HG03060 (cell line): Measurements from ENCODE around the gene TAPBPL.
"Not testable (repeated sequence)": the region's sequence is repeated elsewhere in the genome, so short reads cannot be mapped to it uniquely, and the experiment has no call there.

ENCODE experiments used
- ATAC-seq: cut with Tn5 transposase; IDR thresholded peaks from one replicate; pipeline ENCODE4 v1.9.1; 2021; ENCODE audit warnings: low read depth, moderate number of reproducible peaks; ENCODE audit not compliant: unreplicated experiment

Gene TAPBPL

DNA sequence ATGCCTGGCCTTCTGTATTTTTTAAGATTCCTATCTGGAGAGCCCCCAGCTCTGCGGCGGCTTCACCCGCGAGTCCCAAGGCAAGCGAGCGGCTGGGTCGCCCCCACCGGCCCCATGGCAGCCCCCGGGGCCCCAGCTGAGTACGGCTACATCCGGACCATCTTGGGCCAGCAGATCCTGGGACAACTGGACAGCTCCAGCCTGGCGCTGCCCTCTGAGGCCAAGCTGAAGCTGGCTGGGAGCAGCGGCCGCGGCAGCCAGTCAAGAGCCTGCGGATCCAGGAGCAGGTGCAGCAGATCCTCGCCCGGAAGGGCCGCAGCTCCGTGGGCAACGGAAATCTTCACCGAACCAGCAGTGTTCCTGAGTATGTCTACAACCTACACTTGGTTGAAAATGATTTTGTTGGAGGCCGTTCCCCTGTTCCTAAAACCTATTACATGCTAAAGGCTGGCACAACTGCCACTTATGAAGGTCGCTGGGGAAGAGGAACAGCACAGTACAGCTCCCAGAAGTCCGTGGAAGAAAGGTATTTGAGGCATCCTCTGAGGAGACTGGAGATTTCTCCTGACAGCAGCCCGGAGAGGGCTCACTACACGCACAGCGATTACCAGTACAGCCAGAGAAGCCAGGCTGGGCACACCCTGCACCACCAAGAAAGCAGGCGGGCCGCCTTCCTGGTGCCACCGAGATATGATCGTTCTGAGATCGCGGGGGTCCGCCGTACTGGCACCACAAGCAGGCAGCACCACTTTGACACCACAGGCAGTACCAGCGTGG lies 25.9 kb downstream of the TAPBPL start:
- ATAC-seq: not testable (repeated sequence)

DNA sequence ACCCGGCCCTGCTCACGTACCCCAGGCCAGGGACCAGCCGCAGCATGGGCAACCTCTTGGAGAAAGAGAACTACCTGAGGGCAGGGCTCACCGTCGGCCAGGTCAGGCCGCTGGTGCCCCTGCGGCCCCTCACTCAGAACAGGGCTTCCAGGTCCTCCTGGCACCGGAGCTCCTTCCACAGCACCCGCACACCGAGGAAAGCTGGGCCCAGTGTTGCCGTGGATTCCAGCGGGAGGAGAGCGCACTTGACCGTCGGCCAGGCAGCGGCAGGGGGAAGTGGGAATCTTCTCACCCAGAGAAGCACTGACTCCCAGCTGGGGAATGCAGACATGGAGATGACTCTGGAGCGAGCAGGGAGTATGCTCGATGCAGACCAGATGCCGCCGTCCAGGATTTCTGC lies 26.6 kb downstream of the TAPBPL start:
- ATAC-seq: no peak

GRCh38 chr12:6488240-6488639 lies 36.4 kb downstream of the TAPBPL start:
- ATAC-seq: no peak

GRCh38 chr12:6489449-6489848 lies 37.6 kb downstream of the TAPBPL start:
- no peak for ATAC-seq

GRCh38 chr12:6490673-6491072 lies 38.8 kb downstream of the TAPBPL start:
- ATAC-seq: not testable (repeated sequence)

DNA sequence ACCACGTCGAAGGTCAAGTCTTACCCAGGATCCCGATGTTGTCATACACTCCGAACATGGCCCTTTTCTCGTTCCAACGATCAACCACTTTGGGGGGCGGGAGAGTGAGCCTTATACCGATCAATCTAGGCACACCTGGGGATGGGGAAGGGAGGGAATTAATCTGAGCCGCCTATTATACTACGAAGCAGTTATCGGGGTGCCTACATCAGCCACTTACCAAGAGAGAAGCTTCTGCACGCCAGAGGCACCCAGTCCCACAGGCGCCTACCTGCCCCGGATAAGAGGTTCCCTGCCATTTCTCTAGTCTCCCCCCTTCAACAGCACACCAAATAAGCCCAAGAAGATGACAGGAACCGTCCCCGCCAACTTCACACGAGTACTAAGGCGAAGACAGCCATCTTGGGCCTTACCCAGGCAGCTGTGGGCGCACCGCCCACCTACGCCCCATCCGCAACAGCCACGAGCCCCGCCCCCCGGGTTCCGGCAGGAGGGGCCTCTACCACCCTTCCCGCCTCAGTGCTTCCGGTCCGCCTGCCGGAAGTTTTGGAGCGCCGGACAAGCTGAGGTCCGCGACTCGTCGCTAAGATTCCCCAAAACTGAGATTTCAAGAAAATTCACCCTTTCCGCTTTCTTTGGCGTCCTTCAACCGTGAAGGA lies 41.1 kb downstream of the TAPBPL start, which contains the start of gene MRPL51:
MRPL51 (minus strand) TSS at position 425 of the 659 bp plus-strand sequence; CDS start at position 299, 126 bp downstream.
- ATAC-seq: peak; percentile 29

- ATAC-seq: peak; percentile 85
Measured at GRCh38 chr12:6493497-6494257, 41.8 kb downstream of the TAPBPL start, which contains the start of gene NCAPD2. Gene NCAPD2 (plus strand): TSS chr12:6494102. CDS start chr12:6495099, 997 bp downstream.

- no peak for ATAC-seq
Measured at GRCh38 chr12:6494258-6494743, 42.5 kb downstream of the TAPBPL start.

DNA sequence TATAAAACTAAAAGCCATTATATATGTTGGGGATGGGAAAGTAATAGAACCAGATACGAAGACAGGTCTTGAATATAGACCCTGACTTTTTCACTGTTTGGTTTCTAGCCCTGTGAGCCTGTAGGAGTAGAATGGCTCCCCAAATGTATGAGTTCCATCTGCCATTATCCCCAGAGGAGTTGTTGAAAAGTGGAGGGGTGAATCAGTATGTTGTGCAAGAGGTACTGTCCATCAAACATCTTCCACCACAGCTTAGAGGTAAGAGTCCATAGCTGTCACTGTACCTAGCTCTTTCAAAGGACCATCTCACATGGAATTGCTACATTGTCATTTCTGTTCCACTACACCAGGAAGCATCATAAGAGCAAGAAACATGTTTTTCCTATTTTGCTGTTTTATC lies 43.1 kb downstream of the TAPBPL start:
- no peak for ATAC-seq

GRCh38 chr12:6497291-6497690 lies 45.4 kb downstream of the TAPBPL start:
- not testable (repeated sequence) for ATAC-seq

- ATAC-seq: no peak
Measured at GRCh38 chr12:6500466-6500865, 48.6 kb downstream of the TAPBPL start.

DNA sequence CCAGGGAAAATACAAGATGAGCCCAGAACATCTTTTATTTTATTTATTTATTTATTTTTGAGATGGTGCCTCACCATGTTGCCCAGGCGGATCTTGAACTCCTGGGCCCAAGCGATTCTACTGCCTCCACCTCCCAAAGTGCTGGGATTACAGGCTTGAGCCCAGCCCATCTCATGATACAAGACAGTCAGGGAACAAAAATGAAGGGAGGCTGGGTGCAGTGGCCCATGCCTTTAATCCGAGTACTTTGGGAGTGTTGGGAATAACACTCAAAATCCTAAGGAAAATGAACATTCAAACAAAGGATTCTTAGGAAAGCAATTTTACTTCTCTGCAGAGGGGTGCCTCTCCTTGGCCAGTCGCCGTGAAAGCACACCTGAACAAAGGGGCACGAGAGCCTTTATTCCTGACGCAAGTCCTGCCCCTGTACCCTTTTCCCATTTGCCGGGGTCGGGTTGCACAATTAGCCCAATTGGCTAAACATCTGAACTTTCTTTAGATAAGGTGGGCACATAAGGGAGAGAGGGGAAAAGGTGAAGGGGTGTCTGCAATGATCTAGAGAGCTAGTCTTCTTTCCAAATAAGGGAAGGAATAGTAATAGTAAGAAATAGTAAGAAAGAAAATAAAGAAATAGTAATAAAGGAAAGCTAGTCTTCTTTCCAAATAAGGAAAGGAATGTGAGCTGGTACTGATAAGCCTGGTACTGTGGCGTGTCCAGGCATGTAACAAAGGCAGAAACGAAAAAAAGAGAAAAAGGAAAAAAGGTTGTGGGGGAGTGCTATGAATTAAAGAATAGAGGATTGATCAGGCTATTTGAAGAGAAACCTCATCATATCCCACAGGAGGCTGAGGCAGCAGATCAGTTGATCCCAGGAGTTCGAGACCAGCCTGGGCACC lies 55.5 kb downstream of the TAPBPL start:
- ATAC-seq: no peak

- ATAC-seq: no peak
Measured at GRCh38 chr12:6508087-6508486, 56.2 kb downstream of the TAPBPL start.
